GM21381 (cell line): ENCODE results near the gene BCAS1.

Source experiments
- ATAC-seq: cut with Tn5 transposase; IDR thresholded peaks from one replicate; pipeline ENCODE4 v1.9.1; 2021; ENCODE audit warnings: mild to moderate bottlenecking, moderate library complexity; ENCODE audit not compliant: unreplicated experiment

The BCAS1 gene

DNA sequence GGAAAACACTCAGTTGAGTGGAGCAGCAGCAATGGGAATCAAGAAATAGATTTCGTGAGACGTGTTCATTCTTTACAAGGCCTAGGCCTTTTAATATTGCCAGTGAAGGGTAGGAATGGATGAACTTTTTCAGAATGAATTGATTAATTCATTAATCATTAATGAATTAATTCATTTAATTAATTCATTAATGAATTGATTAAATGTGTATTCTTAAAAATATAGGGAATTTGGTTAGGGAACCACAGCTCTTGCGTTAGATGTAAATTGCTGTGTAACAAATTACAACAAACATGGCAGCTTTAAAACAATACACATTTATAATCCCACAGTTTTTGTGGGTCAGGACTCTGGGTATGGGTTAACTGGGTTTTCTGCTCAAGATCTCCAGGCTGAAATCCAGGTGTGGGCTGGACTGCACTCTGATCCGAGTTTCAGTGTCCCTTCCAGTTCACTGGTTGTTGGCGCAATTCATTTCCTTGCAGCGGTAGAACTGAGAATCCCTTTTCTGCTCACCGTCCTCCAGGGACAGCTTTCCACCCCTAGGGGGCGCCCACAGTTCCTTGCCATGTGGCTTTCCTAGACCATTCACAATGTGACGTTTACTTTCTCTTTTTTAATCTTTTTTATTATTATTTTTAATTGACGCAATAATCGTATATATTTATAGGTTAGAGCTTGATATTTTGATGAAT is 32.8 kb upstream of the BCAS1 start:
- no peak for ATAC-seq

DNA sequence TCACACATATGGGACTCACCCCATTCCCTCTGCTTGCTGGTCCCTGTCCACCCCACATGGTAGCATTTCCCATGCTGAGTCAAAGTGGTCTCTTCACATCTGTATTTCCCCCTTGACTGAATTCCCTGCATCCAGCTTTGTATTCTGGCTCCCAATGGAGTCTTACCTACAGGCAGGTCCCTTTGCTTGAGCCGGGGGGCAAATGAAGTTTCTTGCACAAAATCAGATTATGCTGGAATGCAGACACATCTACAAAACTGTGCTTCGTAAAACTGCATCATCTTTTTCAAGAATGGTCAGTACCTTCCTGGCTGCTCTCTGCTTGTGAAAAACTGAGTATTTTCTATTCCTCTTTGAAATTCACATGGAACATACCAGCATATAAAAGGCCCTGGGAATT is 32.1 kb upstream of the BCAS1 start:
- no peak for ATAC-seq

DNA sequence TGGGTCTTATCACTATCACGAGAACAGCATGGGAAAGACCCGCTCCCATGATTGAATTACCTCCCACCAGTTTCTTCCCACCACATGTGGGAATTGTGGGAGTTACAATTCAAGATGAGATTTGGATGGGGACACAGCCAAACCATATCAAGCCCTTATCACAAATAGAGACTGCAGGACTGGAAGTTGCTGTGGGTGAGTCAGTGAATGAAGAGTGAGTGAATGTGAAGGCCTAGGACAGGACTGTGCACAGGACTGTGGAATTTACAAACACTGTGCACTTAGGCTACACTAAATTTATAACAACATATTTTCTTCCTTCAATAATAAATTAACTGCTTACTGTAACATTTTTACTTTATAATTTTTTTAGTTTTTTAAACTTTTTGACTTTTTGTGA is 30.2 kb upstream of the BCAS1 start:
- ATAC-seq, result no peak

DNA sequence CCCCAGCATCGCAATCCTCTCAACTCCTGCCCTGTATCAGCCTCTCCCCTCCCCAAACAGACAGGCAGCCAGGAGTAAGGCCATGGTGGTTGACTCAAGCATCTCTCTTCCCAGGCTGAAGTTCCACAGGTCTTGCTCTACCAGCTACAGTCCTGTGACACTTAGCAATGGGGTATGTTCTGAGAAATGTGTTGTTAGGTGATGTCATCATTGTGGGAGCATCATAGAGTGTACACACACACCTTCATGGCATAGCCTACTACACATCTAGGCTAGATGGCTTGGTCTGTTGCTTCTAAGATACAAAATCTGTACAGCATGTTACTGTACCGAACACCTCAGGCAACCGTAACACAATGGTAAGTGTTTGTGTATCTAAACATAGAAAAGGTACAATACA is 29.5 kb upstream of the BCAS1 start:
- no peak for ATAC-seq

DNA sequence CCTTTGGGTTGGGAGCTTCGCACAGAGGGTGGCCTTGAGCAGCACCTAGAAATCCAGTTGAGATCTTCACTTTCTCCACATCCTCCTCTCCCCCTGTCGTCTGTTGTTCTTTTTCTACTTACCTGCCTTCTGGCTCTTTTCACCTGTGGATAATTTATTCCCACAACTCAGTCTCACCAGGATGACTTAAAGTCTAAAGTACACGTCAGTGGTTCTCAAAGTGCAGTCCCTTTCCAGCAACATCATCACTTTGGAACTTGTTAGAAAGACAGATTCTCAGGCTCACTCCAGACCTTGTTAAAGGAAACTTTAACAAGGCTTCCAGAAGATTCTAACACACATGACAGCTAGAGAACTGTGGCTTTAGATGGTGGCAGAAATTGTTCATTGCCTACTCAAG is 27.7 kb upstream of the BCAS1 start:
- ATAC-seq, result no peak

DNA sequence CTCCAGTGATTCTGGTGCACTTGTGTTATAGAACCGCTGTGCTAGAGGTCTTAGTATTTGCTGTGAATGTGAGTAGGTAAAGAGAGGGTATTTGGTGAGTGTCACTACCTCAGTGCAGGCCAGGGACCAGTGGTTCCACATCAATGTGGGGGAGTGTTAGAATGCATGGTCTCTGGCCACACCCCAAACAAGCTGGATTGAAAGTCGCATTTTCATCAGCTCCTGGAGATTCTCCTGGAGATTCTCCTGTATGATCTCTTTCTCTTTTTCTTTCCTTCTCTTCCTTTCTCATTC is 26.8 kb upstream of the BCAS1 start:
- ATAC-seq, result no peak

DNA sequence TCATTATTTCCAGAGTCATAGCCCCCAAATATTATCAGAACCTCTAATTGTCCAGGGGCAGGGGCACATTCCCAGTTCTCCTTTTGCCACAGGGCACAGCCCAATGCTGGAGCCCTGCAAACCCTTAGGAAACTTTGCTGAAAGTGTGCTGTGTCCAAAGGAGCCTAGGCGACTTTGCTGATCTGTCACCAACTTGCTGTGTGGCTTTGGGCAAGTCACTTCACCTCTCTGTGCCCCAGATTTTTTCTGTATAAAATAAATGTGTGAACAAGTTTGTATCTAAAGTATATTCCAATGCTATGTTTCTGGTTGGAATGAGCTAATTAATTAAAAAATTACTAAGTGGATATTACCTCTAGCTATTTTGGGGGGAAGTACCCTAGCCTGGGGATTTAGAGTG is 25.4 kb upstream of the BCAS1 start:
- no peak for ATAC-seq

DNA sequence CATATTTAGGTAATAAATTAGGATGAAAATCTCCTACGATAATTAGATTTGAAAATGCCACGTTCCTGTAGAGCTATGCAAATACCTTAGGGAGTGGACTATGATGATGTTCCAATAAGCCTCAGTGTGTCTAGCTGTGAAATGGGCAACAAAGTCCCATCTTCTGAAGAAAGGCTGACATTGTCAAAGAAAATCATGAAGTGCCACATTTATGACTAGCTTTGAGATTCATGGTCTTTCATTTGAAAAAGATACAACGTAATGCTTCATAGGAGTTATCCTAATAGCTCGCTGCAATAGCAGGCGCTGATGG is 23.8 kb upstream of the BCAS1 start:
- no peak for ATAC-seq

DNA sequence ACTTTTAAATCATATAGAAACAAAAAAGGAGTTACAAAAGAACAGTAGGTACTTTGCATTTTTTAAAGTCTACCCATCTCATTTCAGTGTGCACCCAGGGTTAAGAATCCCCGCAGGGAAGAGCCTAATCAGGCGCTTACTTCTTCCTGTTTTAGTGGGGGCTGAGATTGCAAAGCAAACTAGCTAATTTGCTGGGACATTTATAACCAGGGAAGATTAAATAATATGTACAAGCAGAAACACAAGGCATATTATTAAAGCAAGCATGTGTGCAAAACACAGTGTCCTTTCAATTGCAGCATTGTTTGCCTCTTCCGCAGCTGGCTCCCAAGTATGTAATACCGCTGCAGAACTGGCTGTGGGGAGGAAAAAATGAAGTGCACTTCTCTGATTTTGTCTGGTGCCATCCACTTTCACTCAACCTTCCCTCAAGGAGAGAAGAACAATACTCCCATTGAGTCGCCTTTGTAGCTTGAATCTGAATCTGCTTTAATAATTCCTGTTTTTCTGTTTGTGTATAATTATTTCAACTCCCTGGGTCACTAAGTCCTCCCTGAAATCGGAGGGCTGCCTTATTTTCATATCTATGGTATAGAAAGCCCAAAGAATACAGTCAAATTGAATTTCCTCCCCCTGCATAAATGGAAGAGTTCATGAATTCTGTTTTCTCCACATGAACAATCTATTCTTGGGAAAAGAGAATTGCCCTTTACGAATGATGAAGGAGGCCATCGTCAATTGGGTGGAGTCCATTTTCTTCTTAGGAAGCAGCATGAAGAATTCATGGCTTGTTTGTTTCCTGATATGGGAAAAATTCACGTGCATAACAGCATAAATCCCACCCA is 23.3 kb upstream of the BCAS1 start:
- no peak for ATAC-seq

DNA sequence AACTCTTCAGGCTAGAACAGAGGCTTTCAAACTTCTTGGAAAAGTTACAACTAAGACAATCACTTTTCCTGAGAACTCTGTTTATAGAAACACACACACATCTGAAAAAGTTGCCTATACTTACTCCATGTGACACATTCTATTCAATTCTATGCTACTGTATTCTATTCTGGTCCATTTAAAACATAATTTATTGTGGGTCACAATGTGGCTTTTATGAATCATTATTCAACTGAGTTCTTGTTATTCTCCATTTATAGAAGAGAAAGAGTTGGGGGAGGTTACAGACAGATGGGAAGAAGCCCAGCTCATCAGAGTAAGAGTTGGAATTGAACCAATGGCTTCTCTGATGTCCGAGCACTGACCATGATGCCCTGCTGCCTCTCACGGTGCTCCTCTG is 21.6 kb upstream of the BCAS1 start:
- ATAC-seq, result no peak

DNA sequence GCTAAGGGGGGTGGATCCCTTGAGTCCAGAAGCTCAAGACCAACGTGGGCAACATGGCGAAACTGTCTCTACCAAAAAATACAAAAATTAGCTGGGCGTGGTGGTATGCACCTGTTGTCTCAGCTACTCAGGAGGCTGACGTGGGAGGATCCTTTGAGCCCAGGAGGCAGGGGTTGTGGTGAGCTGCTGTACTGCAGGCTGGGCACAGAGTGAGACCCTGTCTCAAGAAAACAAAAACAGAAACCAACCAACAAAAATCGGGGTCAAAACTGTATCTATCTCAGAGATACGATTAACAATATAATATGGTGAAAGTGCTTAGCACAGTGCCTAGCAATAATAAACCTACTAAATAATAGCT is 20.7 kb upstream of the BCAS1 start:
- no peak for ATAC-seq

DNA sequence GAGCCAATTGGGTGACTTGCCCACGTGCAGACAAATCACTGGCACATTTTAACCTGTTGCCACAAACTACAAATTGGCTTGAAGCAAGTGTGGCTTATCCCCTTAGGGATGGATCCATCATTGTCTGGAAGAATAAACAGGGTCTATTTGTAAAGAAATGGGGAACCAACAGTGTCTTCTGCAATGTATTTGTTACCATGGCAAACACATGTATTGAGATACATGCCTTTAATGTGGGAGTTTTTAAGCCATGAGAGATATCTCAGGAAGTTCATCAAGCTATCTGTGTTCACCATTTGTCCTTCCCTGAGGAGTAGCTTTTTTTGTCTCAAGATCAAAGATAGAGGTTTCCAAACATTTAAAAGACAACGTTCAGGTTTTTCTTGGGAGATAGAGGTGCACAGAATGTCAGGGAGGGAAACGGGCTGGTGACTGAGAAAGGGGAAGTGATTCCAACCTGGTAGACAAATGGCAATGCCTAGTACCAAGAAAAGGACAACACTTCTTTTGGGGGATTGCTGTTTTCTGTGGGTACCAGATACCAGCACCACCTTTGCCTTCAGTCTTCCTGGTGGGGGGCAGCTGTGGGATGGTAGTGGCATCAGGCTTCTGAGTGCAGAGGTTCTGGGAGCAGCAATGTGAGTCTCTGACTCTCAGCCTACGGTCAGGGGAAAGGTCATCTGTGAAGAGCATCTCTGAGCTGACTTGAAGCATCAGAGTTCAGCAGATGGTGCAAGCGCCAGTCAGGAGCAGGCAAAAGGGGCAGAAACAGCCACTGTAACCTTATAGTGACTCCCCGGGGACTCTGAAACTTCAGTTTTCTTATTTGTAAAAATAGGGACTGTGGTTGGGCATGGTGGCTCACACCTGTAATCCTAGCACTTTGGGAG is 20.1 kb upstream of the BCAS1 start:
- no peak for ATAC-seq

DNA sequence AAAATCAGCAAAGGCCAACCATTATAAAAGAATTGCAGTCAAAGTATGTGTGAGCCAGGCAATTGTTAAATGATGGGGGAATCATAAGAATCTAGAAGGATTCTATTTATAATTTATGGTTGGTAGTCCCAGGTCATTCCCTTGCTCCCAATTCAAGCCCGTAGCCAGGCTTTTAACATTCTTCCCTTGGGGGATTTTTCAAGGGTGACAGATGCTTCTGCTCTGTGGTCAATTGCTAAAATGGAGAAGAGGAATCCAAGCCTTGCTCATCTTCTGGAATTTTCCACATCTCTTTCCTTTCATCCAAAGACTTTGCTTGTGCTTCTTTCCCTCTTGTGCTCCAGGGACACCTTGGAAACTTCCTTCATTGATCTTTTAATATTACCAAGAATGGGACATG is 18.0 kb upstream of the BCAS1 start:
- ATAC-seq, result no peak

DNA sequence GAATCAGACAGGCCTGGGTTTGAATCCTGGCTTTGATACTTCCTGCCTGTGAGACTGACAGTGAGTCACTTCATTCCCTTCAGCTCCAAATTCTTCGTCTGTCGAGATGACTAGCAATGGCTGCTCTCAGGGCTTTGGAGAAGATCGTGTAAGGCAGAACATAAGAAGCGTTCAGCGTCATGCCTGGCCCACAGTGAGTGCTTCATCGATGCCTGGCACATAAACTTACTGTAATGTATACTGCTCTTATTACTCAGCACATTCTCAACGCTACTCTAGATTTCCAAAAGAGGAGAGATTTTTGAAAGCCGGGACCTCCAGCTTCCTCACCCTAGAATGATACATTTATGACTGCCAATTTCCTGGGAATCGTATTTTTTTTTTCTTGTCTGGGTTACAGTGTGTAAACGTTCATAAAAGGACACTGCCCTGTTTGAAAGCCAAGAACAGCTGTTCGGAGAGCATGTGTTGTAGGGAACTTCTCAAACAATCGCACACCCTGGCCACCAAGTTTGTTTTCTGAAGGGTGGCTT is 16.2 kb upstream of the BCAS1 start:
- ATAC-seq, result no peak

DNA sequence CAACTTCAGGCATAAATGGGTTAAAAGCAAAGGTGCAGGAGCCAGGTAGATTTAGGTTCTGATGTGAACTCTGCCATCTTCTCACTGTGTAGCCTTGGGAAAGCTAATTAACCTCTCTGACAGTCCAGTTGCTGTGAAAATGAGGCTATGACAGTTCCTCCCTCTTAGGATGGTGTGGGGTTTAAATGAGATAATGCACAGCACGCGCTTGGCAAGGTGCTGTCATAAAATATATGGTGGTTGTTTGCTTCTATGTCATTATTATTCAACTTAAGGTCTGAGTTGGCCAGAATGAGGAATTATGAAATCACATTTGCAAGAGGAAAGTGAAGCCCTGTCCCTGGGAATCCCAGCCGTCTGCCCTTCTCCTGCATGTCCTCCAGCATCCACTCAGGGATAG is 15.5 kb upstream of the BCAS1 start:
- no peak for ATAC-seq

DNA sequence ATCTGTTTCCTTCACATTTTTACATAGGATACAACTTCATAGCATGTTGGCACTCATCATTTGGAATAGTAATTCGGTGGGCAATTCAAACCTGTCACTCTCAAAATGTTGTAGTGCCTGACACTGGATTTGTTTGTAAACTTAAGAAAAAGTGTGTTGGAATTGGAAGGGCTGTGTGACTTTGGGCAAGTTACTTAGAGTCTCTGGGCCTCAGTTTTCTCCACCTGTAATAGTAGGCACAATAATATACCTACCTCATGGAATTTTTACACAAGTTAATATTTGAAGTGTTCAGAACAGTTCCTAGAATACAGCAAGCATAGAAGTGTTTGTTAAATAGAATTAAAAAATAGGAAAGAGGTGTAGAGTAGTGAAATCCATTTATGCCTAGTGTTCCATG is 15.0 kb upstream of the BCAS1 start:
- no peak for ATAC-seq

DNA sequence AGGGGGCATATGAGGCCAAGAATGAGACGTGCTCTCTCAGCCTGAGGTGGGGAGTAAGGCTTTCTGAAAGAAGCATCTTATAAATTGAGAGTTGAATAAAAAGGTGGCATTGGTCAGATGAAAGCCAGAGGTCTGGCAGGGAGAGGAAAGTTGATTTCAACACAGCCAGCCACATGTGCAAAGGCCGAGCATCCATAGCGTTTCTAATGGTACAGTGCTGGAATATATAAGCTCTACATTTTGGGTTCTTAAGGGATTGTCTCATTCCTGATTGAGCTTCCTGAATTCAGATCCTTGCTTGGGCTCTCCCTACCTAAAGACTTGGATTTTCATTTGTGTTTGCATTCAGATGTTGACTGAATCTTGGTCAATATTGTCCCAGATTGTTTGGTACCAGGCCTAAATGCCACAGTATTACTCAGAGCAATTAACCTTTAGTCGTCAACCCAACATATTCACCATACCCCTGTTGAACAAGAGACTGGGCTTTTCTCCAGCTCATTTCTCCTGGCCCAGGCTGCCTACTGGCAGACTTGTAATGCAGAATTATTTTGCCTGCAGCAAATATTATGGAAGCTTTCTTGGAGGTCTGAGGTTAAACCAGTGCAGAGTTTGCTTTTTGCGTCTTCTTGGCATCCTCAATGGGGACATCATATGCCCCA is 14.5 kb upstream of the BCAS1 start:
- ATAC-seq, result no peak

DNA sequence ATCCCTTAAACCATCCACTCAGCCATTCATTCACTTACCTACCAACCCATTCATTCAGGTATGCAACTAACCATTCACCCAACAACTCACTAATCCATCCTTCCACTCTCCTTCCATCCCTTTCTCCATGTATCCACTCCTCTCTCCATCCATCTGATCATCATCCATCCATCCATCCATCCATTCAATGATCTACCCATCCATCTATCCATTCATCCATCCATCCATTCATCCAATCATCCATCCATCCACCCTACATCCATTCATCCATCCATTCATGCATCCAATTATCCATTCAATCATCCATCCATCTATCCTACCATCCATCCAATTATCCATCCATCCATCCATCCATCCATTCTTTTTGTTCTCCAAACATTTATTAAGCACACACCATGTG is 13.8 kb upstream of the BCAS1 start:
- ATAC-seq, result no peak

DNA sequence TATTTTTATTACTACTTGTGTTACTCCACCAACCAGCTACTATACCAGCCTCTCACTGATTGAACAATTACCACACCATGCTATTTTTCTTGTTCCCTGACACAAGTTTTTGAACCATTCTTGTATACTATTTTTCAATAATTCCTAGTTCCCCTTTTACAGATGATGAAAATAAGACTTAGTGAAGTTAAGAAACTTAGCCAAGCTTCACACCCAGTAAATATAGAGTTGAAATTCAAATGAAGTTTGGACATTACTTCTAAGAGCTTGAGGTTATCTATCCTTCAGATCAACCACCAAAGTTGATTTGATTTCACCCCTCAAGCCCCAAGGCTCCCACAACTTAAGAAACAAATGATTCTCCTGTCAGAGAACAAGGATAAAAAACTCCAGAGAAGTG is 13.1 kb upstream of the BCAS1 start:
- peak; percentile 68 for ATAC-seq

DNA sequence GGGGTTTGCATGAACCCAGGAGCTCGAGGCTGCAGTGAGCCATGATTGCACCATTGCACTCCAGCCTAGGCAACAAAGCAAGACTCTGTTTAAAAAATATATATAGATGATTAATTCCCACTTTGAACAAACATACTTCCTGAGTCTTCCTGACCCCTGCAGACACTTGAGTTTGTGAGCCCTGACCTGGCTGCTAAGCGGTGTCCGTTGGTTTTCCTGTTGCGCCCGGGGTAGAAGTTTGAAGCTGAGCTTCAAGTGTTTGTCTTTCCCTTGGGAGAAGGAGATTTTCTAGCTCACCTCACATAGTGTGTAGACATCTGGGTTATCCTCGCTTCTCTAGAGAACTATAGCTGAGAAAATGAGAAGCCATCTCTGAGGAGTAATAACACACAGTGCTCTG is 11.7 kb upstream of the BCAS1 start:
- no peak for ATAC-seq

DNA sequence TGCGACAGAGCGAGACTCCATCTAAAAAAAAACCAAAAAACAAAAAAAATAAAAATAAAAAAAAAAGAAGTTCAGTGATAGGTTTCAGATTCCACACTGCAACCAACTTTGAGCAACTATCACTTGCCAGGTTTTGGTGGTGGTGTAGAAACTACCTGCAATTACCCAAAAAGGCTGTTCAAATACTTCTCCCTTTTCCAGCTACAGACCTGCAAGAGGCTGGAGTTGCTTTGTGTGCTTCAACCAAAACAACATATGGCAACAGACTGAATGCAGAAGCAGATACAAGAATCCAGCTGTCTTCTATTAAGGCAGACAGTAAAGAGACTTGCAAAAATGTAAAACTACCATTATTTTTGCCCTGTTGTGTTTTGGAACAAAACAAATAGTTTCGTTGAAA is 9.3 kb upstream of the BCAS1 start:
- ATAC-seq, result no peak
